IPS-15b (cell line): ENCODE results near the gene UBE2I.

Source experiments
- H3K27me3 ChIP-seq: one replicate; pipeline ENCODE4 v1.6.1; 2013; ENCODE audit warnings: low read length; ENCODE audit not compliant: control insufficient read depth, insufficient read depth
- H3K36me3 ChIP-seq: one replicate; pipeline ENCODE4 v1.6.1; 2013; ENCODE audit warnings: low read length; ENCODE audit not compliant: control insufficient read depth, insufficient read depth
- H3K4me1 ChIP-seq: one replicate; pipeline ENCODE4 v1.6.1; 2013; ENCODE audit warnings: mild to moderate bottlenecking, low read length; ENCODE audit not compliant: control insufficient read depth, insufficient read depth
- H3K4me3 ChIP-seq: one replicate; pipeline ENCODE4 v1.5.1; 2013; ENCODE audit warnings: low read depth, low read length
- H3K9ac ChIP-seq: one replicate; pipeline ENCODE4 v1.6.1; 2013; ENCODE audit warnings: low read depth, mild to moderate bottlenecking, low read length
- H3K9me3 ChIP-seq: one replicate; pipeline ENCODE4 v1.6.1; 2013; ENCODE audit warnings: mild to moderate bottlenecking, low read length; ENCODE audit not compliant: control insufficient read depth, insufficient read depth

UBE2I gene

GRCh38 chr16:1367486-1368174, 58.2 kb downstream of the UBE2I start:
- Histone ChIP-seq H3K4me3 (no peak overlapping the region), H3K9me3 (no peaks in the 10 kb centered on the region), H3K4me1 (no peaks in the 10 kb centered on the region), H3K36me3 (peaks cover 36% of the 10 kb centered on the region), H3K9ac (no peak overlapping the region), H3K27me3 (no peaks in the 10 kb centered on the region)

- no peaks in the 10 kb centered on the region for H3K27me3 ChIP-seq
- H3K9ac ChIP-seq: no peak overlapping the region
- H3K9me3 ChIP-seq: no peaks in the 10 kb centered on the region
- H3K4me1 ChIP-seq: no peaks in the 10 kb centered on the region
- H3K4me3 ChIP-seq: no peak overlapping the region
- peaks cover 23% of the 10 kb centered on the region for H3K36me3 ChIP-seq
Observed at GRCh38 chr16:1371054-1371978, 61.9 kb downstream of the UBE2I start.

- H3K9me3 ChIP-seq: no peaks in the 10 kb centered on the region
- no peaks in the 10 kb centered on the region for H3K27me3 ChIP-seq
- no peak overlapping the region for H3K4me3 ChIP-seq
- no peak overlapping the region for H3K9ac ChIP-seq
- peaks cover 15% of the 10 kb centered on the region for H3K36me3 ChIP-seq
- H3K4me1 ChIP-seq: no peaks in the 10 kb centered on the region
Observed at GRCh38 chr16:1372292-1372950, 63.0 kb downstream of the UBE2I start.

GRCh38 chr16:1374418-1375297, 65.2 kb downstream of the UBE2I start:
- Histone ChIP-seq H3K36me3 (peaks cover 15% of the 10 kb centered on the region), H3K4me3 (no peak overlapping the region), H3K27me3 (no peaks in the 10 kb centered on the region), H3K9me3 (no peaks in the 10 kb centered on the region), H3K4me1 (no peaks in the 10 kb centered on the region), H3K9ac (no peak overlapping the region)

- no peaks in the 10 kb centered on the region for H3K27me3 ChIP-seq
- peaks cover 2% of the 10 kb centered on the region for H3K4me1 ChIP-seq
- H3K4me3 ChIP-seq: no peak overlapping the region
- H3K9ac ChIP-seq: no peak overlapping the region
- H3K9me3 ChIP-seq: no peaks in the 10 kb centered on the region
- peaks cover 11% of the 10 kb centered on the region for H3K36me3 ChIP-seq
Observed at GRCh38 chr16:1375298-1375640, 65.8 kb downstream of the UBE2I start.

- Histone ChIP-seq H3K36me3 (peaks cover 11% of the 10 kb centered on the region), H3K9me3 (no peaks in the 10 kb centered on the region), H3K4me3 (no peak overlapping the region), H3K4me1 (peaks cover 2% of the 10 kb centered on the region), H3K9ac (no peak overlapping the region), H3K27me3 (no peaks in the 10 kb centered on the region)
Observed at GRCh38 chr16:1375741-1376410, 66.4 kb downstream of the UBE2I start.
